ENCODE results near the gene ARL6IP6. TPM values are rescaled to one million over a fixed set of nuclear protein-coding genes. Genes with fewer than 3 reads are reported as not detected.

The ARL6IP6 gene
- total RNA-seq (2022) = 33.1 and 41.4 TPM in 2 replicates
- Bru-seq, nascent RNA = percentile 92 among the genes with signal in this experiment
- BruChase-seq, experiment 1, labeled RNA remaining after a 2-hour chase = percentile 86 among the genes with signal in this experiment
- BruChase-seq, experiment 2, labeled RNA remaining after a 6-hour chase = percentile 85 among the genes with signal in this experiment
- long read RNA-seq, transcript ARL6IP6-201 (4 exons, 2,805 nt) = major isoform, 122 of 148 reads
- long read RNA-seq, partial matches to known transcripts = 2 of 148 reads
- long read RNA-seq, other reads (novel, unspliced or antisense) = 22 of 148 reads

DNA sequence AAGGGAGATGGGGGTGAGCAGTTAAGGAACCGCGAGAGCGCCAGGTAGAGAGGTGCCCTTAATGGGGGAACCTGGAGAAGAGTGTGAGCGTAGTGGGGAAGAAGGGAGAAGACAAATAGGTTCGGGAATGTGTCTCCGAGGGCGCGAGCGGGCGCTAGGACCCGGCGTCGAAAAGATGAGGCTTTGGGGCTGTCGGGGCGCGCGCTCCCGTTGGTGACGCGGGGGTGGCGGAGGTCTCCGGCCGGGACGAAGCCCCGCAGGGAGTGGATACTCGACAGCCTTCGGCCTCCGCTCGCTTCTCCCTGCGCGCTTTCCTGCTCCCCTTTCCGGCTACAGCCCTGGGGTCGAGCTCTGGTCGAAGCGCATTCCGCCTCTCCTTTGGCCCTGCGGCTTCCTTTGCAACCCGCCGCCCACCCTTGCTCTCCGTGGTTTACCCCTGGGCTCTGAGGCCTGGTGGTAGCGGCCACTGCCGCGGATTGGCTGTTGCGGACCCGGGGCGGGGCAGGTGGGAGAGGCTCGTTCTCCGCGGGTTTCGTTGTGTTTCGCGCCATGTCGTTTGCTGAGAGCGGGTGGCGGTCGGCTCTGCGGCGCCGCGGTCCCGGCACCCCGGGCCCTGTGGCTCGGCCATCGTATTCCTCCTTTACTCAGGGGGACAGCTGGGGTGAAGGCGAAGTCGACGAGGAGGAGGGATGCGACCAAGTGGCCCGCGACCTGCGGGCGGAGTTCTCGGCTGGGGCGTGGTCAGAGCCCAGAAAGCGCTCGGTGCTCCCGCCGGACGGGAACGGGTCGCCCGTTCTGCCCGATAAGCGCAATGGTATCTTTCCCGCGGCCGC is at the start of gene ARL6IP6:
TSS of gene ARL6IP6 (plus strand) at position 545 of the 833 bp plus-strand sequence. CDS start at position 550, 5 bp downstream.
- peak; percentile 95 to 97 for DNase-seq
- Histone ChIP-seq H3K9me3 (no peaks in the 10 kb centered on the region), H3K4me3 (ENCODE audit: low read depth, low read length) (peak within 1 kb of the TSS; percentile 88), H3K4me1 (peaks cover 15% of the 10 kb centered on the region; the same call in 1 of the 2 replicates), H3K27me3 (replicated peaks; ENCODE audit: control insufficient read depth, insufficient read depth, low read length) (no peaks in the 10 kb centered on the region), H3K36me3 (ENCODE audit: control insufficient read depth, insufficient read depth, low read length) (no peaks in the 10 kb centered on the region; the same call in 1 of the 2 replicates)
- peak within 1 kb of the TSS; percentile 96 for H3K4me3 Mint-ChIP-seq (ENCODE audit: unreplicated experiment)
- no peaks in the 10 kb centered on the region for H3K9me3 Mint-ChIP-seq (ENCODE audit: unreplicated experiment)
- peaks cover 70% of the 10 kb centered on the region for H3K36me3 Mint-ChIP-seq (ENCODE audit: insufficient read depth, unreplicated experiment)
- ChIA-PET POLR2A (interaction anchor here (0.7 to 1.0 kb wide), 2 partner anchors 11 to 22 kb away, joined by 3 to 5 read pairs; no protein-coding TSS in a partner anchor), CTCF (no interaction called here)
- TF ChIP-seq, protein P1, sequence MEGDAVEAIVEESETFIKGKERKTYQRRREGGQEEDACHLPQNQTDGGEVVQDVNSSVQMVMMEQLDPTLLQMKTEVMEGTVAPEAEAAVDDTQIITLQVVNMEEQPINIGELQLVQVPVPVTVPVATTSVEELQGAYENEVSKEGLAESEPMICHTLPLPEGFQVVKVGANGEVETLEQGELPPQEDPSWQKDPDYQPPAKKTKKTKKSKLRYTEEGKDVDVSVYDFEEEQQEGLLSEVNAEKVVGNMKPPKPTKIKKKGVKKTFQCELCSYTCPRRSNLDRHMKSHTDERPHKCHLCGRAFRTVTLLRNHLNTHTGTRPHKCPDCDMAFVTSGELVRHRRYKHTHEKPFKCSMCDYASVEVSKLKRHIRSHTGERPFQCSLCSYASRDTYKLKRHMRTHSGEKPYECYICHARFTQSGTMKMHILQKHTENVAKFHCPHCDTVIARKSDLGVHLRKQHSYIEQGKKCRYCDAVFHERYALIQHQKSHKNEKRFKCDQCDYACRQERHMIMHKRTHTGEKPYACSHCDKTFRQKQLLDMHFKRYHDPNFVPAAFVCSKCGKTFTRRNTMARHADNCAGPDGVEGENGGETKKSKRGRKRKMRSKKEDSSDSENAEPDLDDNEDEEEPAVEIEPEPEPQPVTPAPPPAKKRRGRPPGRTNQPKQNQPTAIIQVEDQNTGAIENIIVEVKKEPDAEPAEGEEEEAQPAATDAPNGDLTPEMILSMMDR (IDR thresholded peaks at IDR 0.05; ENCODE audit: insufficient read depth in 1 of 2, low read depth in 1 of 2, low read length in 1 of 2, severe bottlenecking in 1 of 2, unreplicated experiment in 1 of 2) = no peak
- intact Hi-C loops (cut with micrococcal nuclease; ENCODE audit: unreplicated experiment) = loop anchor here (2.0 kb wide), 1 partner anchor 23 kb away; no protein-coding TSS in a partner anchor
- peak within 1 kb of the TSS; percentile 97 for H3K27ac Mint-ChIP-seq (ENCODE audit: unreplicated experiment)
- H3K27me3 Mint-ChIP-seq (ENCODE audit: insufficient read depth, unreplicated experiment) = no peaks in the 10 kb centered on the region
- BruUV-seq (replicated peaks) = no TSS peak
- H3K4me1 Mint-ChIP-seq (ENCODE audit: low read depth, unreplicated experiment) = peaks cover 22% of the 10 kb centered on the region

DNA sequence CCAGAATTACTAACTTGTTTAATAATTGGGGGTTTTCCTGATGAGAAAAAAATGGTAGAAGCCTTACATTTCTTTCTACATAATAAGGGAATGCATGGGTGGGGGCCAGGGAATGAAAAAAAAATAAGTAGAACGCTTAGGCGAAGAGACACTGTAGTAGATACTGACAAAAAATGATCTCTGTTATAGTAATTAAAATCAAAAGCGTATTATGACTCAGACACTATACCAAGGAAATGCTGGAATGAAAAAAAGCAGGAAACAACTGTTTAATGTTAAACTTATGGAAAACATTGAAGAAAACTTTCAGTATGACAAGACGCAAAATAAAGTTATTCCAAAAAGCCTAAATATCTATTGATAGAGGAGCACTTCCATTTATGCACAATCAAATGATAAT is 44.1 kb upstream of the ARL6IP6 start:
- H3K27me3 Mint-ChIP-seq (ENCODE audit: insufficient read depth, unreplicated experiment) = no peaks in the 10 kb centered on the region
- no peaks in the 10 kb centered on the region for H3K9me3 ChIP-seq
- peaks cover 3% of the 10 kb centered on the region for H3K36me3 ChIP-seq (ENCODE audit: control insufficient read depth, insufficient read depth, low read length)
- intact Hi-C loops (cut with micrococcal nuclease; ENCODE audit: unreplicated experiment) = no loop called here
- BruUV-seq (replicated peaks) = no TSS peak
- no peaks in the 10 kb centered on the region for H3K4me1 Mint-ChIP-seq (ENCODE audit: low read depth, unreplicated experiment)
- ChIA-PET CTCF (no interaction called here), POLR2A (no interaction called here)
- H3K4me1 ChIP-seq = no peaks in the 10 kb centered on the region
- TF ChIP-seq, protein P1 (IDR thresholded peaks at IDR 0.05; ENCODE audit: insufficient read depth in 1 of 2, low read depth in 1 of 2, low read length in 1 of 2, severe bottlenecking in 1 of 2, unreplicated experiment in 1 of 2) = no peak
- DNase-seq = no peak
- no peak overlapping the region for H3K4me3 ChIP-seq (ENCODE audit: low read depth, low read length)
- no peaks in the 10 kb centered on the region for H3K9me3 Mint-ChIP-seq (ENCODE audit: unreplicated experiment)
- no peaks in the 10 kb centered on the region for H3K27me3 ChIP-seq (replicated peaks; ENCODE audit: control insufficient read depth, insufficient read depth, low read length)
- no peak overlapping the region for H3K4me3 Mint-ChIP-seq (ENCODE audit: unreplicated experiment)
- H3K27ac Mint-ChIP-seq (ENCODE audit: unreplicated experiment) = no peak overlapping the region
- peaks cover 66% of the 10 kb centered on the region for H3K36me3 Mint-ChIP-seq (ENCODE audit: insufficient read depth, unreplicated experiment)

DNA sequence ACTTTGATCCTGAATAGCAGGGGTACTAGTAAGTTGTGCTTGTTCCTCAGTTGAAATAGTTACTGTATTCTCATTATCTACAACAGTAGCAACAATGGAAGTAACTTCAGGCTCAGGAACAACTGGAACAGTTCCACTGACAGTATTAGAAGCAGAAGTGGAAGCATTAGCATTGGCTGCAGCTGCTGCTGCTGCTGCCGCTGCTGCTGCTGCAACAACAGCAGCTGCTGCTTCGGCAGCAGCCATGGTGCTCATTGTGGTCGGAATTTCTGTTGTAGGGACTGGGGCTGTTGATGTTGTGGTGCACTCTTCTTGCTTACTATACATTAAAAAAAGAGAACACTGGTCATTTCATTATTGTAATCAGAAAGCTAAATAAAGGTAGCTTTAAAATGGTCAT is 42.0 kb upstream of the ARL6IP6 start:
- BruUV-seq (replicated peaks) = no TSS peak
- no peaks in the 10 kb centered on the region for H3K4me1 ChIP-seq
- no peaks in the 10 kb centered on the region for H3K27me3 ChIP-seq (replicated peaks; ENCODE audit: control insufficient read depth, insufficient read depth, low read length)
- peaks cover 3% of the 10 kb centered on the region for H3K36me3 ChIP-seq (ENCODE audit: control insufficient read depth, insufficient read depth, low read length)
- Mint-ChIP-seq H3K4me1 (ENCODE audit: low read depth, unreplicated experiment) (no peaks in the 10 kb centered on the region), H3K27ac (ENCODE audit: unreplicated experiment) (no peak overlapping the region), H3K27me3 (ENCODE audit: insufficient read depth, unreplicated experiment) (no peaks in the 10 kb centered on the region), H3K9me3 (ENCODE audit: unreplicated experiment) (no peaks in the 10 kb centered on the region), H3K4me3 (ENCODE audit: unreplicated experiment) (no peak overlapping the region), H3K36me3 (ENCODE audit: insufficient read depth, unreplicated experiment) (peaks cover 69% of the 10 kb centered on the region)
- no peak for DNase-seq
- no peaks in the 10 kb centered on the region for H3K9me3 ChIP-seq
- ChIA-PET CTCF (no interaction called here), POLR2A (no interaction called here)
- TF ChIP-seq, protein P1 (IDR thresholded peaks at IDR 0.05; ENCODE audit: insufficient read depth in 1 of 2, low read depth in 1 of 2, low read length in 1 of 2, severe bottlenecking in 1 of 2, unreplicated experiment in 1 of 2) = no peak
- intact Hi-C loops (cut with micrococcal nuclease; ENCODE audit: unreplicated experiment) = no loop called here
- no peak overlapping the region for H3K4me3 ChIP-seq (ENCODE audit: low read depth, low read length)
